Endothelial cell of umbilical vein (primary cell): Measurements from ENCODE around the gene CELF1.

ENCODE experiments used
- CTCF ChIP-seq, 2 donors: IDR thresholded peaks; 1 replicate in 1 of 2; 2 replicates in 1 of 2; pipeline ENCODE4 v1.5.1; 2011; ENCODE audit warnings: low read length in 2 of 2, mild to moderate bottlenecking in 2 of 2, moderate library complexity in 2 of 2, control low read depth in 1 of 2, inconsistent platforms in 1 of 2, low read depth in 1 of 2; ENCODE audit not compliant: insufficient read depth in 1 of 2; ENCODE audit errors: extremely low read depth in 1 of 2
- MYC ChIP-seq: IDR thresholded peaks from one replicate; pipeline ENCODE4 v1.6.1; 2011; ENCODE audit warnings: mild to moderate bottlenecking, low read depth, low read length
- POLR2AphosphoS5 ChIP-seq: IDR thresholded peaks from 2 replicates; pipeline ENCODE4 v1.6.1; 2012; ENCODE audit warnings: low read depth, mild to moderate bottlenecking, control low read depth, low read length, moderate library complexity; ENCODE audit not compliant: insufficient read depth

GRCh38 chr11:47534704-47535251, 18.2 kb downstream of the CELF1 start:
- no peak for TF ChIP-seq CTCF (IDR thresholded peaks at IDR 0.05; ENCODE audit: extremely low read depth in 1 of 2, insufficient read depth in 1 of 2, low read depth in 1 of 2, low read length in 2 of 2)
- TF ChIP-seq POLR2AphosphoS5, result no peak
- TF ChIP-seq MYC, result no peak
